Muscle of leg (tissue), 11 donors: ENCODE data around the gene SHISAL1. TPM values are rescaled to one million over a fixed set of nuclear protein-coding genes. Genes with fewer than 3 reads are reported as not detected.

Experiments used
- DNase-seq: peaks from one replicate; pipeline ENCODE4 v3.0.0; 2013
- H3K27ac ChIP-seq: one replicate; pipeline ENCODE4 v1.5.1; 2013; ENCODE audit warnings: mild to moderate bottlenecking, low read length, control low read depth
- H3K27me3 ChIP-seq: one replicate; pipeline ENCODE4 v1.6.1; 2013; ENCODE audit warnings: low read length; ENCODE audit not compliant: control insufficient read depth, insufficient read depth
- H3K36me3 ChIP-seq: one replicate; pipeline ENCODE4 v1.6.1; 2013; ENCODE audit warnings: low read length; ENCODE audit not compliant: control insufficient read depth, insufficient read depth
- H3K4me1 ChIP-seq: one replicate; pipeline ENCODE4 v1.6.1; 2013; ENCODE audit warnings: low read length; ENCODE audit not compliant: control insufficient read depth, insufficient read depth
- H3K4me3 ChIP-seq: one replicate; pipeline ENCODE4 v1.5.1; 2013; ENCODE audit warnings: low read length, control low read depth
- H3K9me3 ChIP-seq: replicated peaks from 2 replicates; pipeline ENCODE4 v1.6.1; 2013; ENCODE audit warnings: low read depth, low read length; ENCODE audit not compliant: control insufficient read depth
- WGBS: methylation state at CpG from one replicate; pipeline ENCODE4 v1.1.5; 2013; ENCODE audit warnings: missing lambda C conversion rate; ENCODE audit not compliant: insufficient coverage; 5-methylcytosine and 5-hydroxymethylcytosine counted together
- polyA plus RNA-seq, 8 donors: library from polyadenylated mRNA; unstranded; fragments of 120-200 nt; gene quantifications; one replicate each; pipeline versions ENCODE4 v1.2.1 to v1.2.3, GENCODE V29; 2013; ENCODE audit warnings: inconsistent platforms in 1 of 8, low replicate concordance in 1 of 8; ENCODE audit not compliant: insufficient read length in 8 of 8, insufficient read depth in 1 of 8
- total RNA-seq: library from RNA; stranded (reverse); fragments of 120-200 nt; gene quantifications from one replicate; pipeline ENCODE4 v1.2.4, GENCODE V29; 2013

The SHISAL1 gene
- total and polyA plus RNA-seq, 9 donors, result 8.6 to 20.5 (median 12.6) TPM

DNA sequence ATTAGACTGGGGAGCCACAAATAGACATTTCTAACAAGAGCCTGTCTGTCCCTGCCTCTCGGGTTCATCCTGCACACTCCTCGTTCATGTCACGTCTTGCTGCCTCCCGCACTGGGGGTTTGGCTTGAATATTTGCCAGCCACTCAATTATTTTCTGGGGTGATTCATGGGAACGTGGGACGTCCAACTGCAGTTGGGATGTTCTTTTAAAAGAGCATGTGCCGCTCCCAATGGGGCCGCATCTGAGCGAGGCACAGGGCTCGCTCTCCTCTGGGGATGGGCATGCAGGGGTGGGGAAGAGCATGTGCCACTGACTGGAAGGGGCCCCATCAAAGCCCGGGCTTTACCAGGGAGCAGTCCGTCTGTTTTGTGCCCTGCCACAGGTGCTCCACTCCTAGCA is 88.6 kb downstream of the SHISAL1 start:
- Histone ChIP-seq H3K36me3 (no peaks in the 10 kb centered on the region), H3K4me1 (no peaks in the 10 kb centered on the region), H3K27ac (no peak overlapping the region), H3K4me3 (no peak overlapping the region), H3K27me3 (peaks cover 20% of the 10 kb centered on the region), H3K9me3 (peaks cover 7% of the 10 kb centered on the region)
- no peak for DNase-seq
- 57% methylated on average over 6 of the region's 12 CpGs for WGBS

DNA sequence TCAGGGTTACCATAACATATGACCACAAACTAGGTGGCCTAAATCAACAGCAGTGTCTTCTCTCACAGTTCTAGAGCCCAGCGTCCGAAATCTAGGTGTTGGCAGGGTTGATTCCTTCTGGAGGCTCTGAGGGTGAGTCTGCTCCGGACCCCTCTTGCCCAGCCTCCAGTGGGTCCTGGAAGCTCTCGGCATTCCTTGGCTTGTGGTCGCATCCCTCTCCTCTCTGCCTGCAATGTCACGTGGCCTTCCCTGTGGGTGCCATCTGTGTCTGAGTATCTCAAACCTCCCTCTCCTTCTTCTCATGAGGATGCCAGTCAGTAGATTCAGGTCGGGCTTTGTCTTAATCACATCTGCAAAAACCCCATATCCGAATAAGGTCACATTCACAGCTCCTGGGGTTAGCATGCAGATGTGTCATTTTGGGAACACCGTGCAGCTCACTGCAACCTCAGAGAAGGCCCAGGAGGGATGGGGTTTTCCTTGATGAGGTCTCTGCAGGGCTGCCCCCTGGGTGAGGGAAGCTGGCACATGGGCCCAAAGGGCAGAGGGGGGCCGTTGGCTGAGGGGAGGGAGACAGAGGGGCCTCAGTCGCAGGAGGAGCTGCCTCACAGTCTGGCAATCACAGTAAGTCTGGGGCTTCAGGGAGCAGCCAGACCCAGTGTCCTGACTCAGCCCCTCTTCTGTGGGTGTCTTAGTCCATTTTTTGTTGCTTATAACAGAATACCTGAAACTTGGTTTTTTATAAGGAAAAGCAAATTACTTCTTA is 90.9 kb downstream of the SHISAL1 start:
- Histone ChIP-seq H3K36me3 (no peaks in the 10 kb centered on the region), H3K4me3 (no peak overlapping the region), H3K9me3 (peaks cover 3% of the 10 kb centered on the region), H3K27ac (no peak overlapping the region), H3K27me3 (peaks cover 20% of the 10 kb centered on the region), H3K4me1 (no peaks in the 10 kb centered on the region)
- no peak for DNase-seq
- WGBS, result 81% methylated on average over 6 of the region's 11 CpGs

DNA sequence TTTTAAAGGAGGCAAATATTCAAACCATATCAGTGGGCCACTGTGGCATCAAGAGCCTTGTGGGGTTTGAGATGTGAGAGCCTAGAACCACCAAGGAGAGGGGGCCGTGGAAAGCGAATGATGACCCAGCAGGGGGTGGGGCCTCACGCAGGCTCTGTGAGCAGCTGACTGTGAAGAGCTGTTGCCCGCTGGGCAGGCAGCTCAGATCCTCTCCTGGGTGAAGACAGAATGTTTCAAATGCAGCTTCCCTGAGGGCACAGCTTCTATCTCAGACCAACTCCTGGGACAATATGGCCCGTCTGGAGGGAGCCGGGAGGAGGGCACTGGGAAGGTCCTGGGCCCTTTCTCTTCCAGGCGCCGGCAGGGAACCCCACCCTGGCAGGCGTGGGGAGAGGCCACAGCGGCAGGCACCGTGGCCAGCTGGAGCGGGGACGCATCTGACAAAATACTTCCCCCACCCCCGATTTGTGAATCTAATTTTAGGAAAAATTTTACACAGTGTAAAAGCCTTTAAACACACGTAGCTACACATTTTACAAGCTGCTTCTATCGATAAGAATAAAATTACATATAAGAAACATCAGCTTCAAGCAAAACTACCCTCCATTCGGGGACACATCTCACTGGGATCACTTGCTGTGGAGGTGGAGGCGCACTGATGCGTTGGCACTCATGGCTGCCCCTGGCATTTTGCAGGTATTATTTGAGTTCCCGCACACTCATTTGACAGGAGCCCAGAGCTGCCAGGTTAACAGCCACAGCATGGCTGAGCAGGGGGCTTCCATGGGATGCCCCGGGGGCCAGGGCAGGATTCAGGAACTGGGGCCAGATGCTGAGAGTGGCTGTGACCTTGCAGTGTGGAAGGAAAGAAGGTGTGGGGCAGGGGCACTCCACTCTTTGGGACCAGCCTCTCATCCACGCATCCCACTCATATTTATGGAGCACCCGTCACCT is 91.7 kb downstream of the SHISAL1 start:
- Histone ChIP-seq H3K27me3 (peaks cover 19% of the 10 kb centered on the region), H3K4me3 (no peak overlapping the region)
- WGBS, result 80% methylated on average over 7 of the region's 23 CpGs

DNA sequence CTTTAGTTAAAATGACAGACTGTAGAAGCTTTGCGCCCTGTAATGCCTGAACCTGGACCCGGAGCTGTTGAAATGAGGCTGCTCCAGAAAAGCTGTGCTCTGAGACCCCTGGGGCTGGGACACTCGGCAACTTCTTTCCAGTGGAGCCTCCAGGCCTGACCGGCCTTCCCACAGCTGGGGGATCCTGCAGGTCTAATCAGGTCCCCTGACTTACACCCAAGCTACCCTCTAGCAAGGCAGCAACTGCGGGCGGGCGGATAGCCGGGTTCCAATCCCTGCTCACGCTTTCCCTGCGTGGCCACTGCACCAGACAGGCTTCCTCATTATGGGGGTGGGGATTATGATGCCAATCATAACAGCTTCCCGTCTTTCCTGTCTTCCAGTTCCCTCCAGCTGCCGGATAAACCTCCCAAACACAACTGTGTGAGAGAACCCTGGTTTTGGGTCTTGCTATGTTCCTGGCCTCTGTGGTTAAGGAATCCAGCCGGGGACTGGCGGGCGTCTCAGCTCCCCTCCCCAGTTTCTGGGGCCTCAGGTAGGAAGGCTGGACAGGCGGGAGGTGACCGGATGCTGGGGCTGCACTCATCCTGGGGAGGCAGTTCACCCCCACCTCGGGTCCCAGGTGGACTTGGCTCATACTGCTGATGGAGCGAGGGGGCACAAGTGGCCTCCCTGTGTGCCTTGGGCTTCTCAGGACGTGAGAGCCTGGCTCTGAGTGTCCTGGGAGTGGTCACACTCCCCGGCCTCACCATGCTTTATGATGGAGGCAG is 93.5 kb downstream of the SHISAL1 start:
- Histone ChIP-seq H3K27ac (no peak overlapping the region), H3K4me1 (no peaks in the 10 kb centered on the region), H3K36me3 (no peaks in the 10 kb centered on the region), H3K27me3 (peaks cover 3% of the 10 kb centered on the region), H3K4me3 (no peak overlapping the region), H3K9me3 (peaks cover 6% of the 10 kb centered on the region)
- WGBS, result 71% methylated on average over 9 of the region's 21 CpGs
- no peak for DNase-seq

More for the DNA sequence above, 91.7 kb downstream of the SHISAL1 start:
- DNase-seq, result no peak
- H3K27ac ChIP-seq, result no peak overlapping the region
- H3K9me3 ChIP-seq, result peaks cover 3% of the 10 kb centered on the region
- no peaks in the 10 kb centered on the region for H3K36me3 ChIP-seq
- no peaks in the 10 kb centered on the region for H3K4me1 ChIP-seq

DNA sequence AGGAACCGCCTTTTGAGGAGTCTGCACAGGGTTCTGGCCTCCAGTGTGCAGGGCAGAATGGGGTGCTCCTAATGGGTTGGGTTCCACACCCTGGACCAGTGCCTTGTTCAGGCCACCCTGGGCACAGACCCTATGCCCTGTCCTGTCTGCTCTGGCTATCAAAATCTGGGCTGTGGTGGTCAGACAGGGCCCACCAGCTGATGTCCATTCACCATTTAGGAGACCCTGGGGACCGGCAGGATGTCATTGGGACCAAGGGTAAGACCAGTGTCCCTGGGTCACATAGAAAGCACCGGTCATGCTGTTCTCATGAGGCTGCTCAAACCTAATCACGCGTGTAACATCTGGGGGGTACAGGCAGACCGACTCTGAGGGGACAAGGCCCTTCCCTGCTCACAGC is 94.7 kb downstream of the SHISAL1 start:
- Histone ChIP-seq H3K27ac (no peak overlapping the region), H3K4me3 (no peak overlapping the region), H3K9me3 (peaks cover 6% of the 10 kb centered on the region), H3K4me1 (peaks cover under 1% of the 10 kb centered on the region), H3K27me3 (no peaks in the 10 kb centered on the region), H3K36me3 (no peaks in the 10 kb centered on the region)
- WGBS, result 85% methylated on average over 6 of the region's 6 CpGs
- DNase-seq, result no peak

DNA sequence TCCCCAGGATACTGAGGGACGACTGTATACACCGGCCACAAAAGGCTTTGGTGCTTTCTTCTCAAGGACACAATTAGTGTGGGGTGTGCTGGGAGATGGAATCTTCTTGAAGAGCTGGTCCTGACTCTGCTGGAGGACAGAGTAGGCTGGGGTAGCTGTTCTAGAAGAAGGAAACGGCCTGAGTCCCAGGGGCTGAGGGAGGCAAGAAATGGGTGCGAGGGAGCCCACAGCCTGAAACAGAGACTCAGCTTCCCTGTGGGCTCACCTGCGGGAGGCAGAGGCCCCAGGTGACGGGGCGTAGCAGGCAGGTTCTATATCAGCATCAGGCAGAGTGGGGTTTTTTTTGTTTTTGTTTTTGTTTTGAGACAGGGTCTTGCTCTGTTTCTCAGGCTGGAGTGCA is 95.4 kb downstream of the SHISAL1 start:
- Histone ChIP-seq H3K36me3 (no peaks in the 10 kb centered on the region), H3K9me3 (peaks cover 6% of the 10 kb centered on the region), H3K27ac (no peak overlapping the region), H3K4me1 (peaks cover 8% of the 10 kb centered on the region), H3K27me3 (no peaks in the 10 kb centered on the region), H3K4me3 (no peak overlapping the region)
- DNase-seq, result no peak
- 87% methylated on average over 5 of the region's 7 CpGs for WGBS

DNA sequence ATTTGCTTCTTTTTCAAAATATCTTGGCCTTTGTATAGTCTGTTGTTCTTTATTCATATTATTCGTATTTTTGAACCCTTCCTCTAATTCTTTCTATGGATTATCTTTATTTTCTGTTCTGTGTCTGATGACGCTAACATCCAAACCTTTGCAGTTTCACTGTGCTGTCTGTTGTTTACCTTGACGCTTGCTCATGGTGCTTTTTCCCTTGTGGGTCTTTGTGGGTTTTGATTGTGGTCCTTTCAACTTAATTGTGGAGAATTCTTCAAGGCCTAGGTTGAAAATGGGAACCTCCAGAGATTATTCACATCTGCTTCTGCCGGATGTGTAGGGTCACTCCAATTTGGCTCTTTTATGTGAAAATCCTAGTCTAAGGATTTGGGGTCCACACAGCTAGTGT is 97.5 kb downstream of the SHISAL1 start:
- H3K27ac ChIP-seq, result no peak overlapping the region
- H3K4me3 ChIP-seq, result no peak overlapping the region
- H3K4me1 ChIP-seq, result peaks cover 21% of the 10 kb centered on the region
- peaks cover 3% of the 10 kb centered on the region for H3K9me3 ChIP-seq
- no peaks in the 10 kb centered on the region for H3K27me3 ChIP-seq
- DNase-seq, result no peak
- H3K36me3 ChIP-seq, result no peaks in the 10 kb centered on the region
- no CpG with 5 or more reads among the region's 4 CpGs for WGBS

DNA sequence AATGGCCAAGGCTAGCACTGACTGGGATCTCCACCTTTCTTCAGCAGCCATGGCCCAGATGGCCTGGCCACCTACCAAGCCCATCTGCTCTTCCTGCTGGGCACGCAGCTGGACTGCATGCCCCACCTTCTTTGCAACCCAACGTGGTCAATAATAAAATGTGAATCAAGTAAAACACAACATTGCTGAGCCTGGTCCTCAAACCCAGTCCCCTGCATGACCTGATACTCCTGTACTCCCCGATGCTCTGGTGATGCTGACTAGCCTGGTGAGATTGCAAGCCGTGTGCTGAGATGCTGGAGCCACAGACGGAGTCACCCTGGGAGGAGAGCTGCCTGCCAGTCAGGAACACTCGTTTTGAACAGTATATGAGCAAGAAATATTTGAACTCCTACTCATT is 98.0 kb downstream of the SHISAL1 start:
- no peak overlapping the region for H3K27ac ChIP-seq
- H3K36me3 ChIP-seq, result no peaks in the 10 kb centered on the region
- peaks cover 6% of the 10 kb centered on the region for H3K9me3 ChIP-seq
- DNase-seq, result no peak
- H3K4me3 ChIP-seq, result no peak overlapping the region
- H3K4me1 ChIP-seq, result peaks cover 21% of the 10 kb centered on the region
- WGBS, result 100% methylated on average over 1 of the region's 6 CpGs
- no peaks in the 10 kb centered on the region for H3K27me3 ChIP-seq

DNA sequence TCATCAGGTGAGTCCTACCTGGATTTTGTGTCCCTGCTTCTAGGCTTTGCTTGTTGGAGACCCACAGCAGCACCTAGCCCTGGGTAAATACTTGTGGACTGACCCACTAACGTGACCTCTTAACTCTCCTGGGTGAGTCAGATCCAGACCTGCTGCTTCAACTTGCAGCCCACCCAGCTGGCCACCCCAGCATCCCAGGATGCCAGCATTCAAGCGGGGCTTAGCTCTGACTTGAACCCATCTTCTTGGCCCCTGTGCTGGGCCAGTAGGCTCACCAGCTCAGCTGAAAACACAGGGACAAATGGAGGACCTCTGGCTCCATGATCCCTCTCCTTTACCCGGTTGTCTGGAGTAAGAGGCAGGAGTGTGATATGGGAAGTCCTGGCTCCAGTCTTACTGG is 98.6 kb downstream of the SHISAL1 start:
- no peak for DNase-seq
- 90% methylated on average over 2 of the region's 3 CpGs for WGBS
- H3K36me3 ChIP-seq, result no peaks in the 10 kb centered on the region
- no peaks in the 10 kb centered on the region for H3K27me3 ChIP-seq
- H3K4me3 ChIP-seq, result no peak overlapping the region
- H3K27ac ChIP-seq, result no peak overlapping the region
- peaks cover 21% of the 10 kb centered on the region for H3K4me1 ChIP-seq
- H3K9me3 ChIP-seq, result peaks cover 9% of the 10 kb centered on the region
